ENCODE data around the gene CD19. TPM values are rescaled to one million over a fixed set of nuclear protein-coding genes. Genes with fewer than 3 reads are reported as not detected.

The CD19 gene
- polyA plus RNA-seq, 1 donor from 2014 or later, result not detected

DNA sequence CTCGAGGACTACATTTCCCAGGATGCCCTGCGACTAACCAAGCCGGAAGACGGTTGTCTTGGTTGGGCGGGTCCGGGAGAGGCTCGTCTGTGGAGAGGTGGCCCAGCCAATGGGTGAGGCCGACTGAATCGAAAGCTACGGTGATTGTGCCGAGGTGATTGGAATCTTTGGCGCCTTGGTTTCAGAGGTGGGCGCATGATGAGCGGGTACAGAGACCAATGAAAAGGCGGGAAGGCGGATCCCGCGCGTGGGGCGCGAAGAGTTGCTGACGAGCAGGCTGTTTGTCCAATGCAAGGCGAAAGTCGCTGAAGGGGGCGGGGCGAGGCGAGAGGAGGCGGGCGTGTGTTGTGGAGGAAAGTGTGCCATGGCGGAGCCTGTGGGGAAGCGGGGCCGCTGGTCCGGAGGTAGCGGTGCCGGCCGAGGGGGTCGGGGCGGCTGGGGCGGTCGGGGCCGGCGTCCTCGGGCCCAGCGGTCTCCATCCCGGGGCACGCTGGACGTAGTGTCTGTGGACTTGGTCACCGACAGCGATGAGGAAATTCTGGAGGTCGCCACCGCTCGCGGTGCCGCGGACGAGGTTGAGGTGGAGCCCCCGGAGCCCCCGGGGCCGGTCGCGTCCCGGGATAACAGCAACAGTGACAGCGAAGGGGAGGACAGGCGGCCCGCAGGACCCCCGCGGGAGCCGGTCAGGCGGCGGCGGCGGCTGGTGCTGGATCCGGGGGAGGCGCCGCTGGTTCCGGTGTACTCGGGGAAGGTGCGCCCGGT lies 19.1 kb downstream of the CD19 start, which contains the start of gene NFATC2IP:
TSS of gene NFATC2IP (plus strand) at position 290 of the 762 bp plus-strand sequence. CDS start at position 365, 75 bp downstream.
- TF ChIP-seq SMC3 (conservative IDR thresholded peaks at IDR 0.05; ENCODE audit: poor library complexity) (no peak), POLR2AphosphoS5 (IDR thresholded peaks at IDR 0.05) (peak; percentile 70), MXI1 (conservative IDR thresholded peaks at IDR 0.05; ENCODE audit: poor library complexity, severe bottlenecking) (peak; percentile 76), EZH2 (IDR thresholded peaks at IDR 0.05; ENCODE audit: borderline replicate concordance, insufficient read depth, low read length, poor library complexity, severe bottlenecking) (no peak), RAD21 (conservative IDR thresholded peaks at IDR 0.05) (no peak), EP300 (conservative IDR thresholded peaks at IDR 0.05; ENCODE audit: poor library complexity, severe bottlenecking) (no peak), TAF1 (IDR thresholded peaks at IDR 0.05; ENCODE audit: low read depth) (peak; percentile 84)
- TF ChIP-seq, protein P1, sequence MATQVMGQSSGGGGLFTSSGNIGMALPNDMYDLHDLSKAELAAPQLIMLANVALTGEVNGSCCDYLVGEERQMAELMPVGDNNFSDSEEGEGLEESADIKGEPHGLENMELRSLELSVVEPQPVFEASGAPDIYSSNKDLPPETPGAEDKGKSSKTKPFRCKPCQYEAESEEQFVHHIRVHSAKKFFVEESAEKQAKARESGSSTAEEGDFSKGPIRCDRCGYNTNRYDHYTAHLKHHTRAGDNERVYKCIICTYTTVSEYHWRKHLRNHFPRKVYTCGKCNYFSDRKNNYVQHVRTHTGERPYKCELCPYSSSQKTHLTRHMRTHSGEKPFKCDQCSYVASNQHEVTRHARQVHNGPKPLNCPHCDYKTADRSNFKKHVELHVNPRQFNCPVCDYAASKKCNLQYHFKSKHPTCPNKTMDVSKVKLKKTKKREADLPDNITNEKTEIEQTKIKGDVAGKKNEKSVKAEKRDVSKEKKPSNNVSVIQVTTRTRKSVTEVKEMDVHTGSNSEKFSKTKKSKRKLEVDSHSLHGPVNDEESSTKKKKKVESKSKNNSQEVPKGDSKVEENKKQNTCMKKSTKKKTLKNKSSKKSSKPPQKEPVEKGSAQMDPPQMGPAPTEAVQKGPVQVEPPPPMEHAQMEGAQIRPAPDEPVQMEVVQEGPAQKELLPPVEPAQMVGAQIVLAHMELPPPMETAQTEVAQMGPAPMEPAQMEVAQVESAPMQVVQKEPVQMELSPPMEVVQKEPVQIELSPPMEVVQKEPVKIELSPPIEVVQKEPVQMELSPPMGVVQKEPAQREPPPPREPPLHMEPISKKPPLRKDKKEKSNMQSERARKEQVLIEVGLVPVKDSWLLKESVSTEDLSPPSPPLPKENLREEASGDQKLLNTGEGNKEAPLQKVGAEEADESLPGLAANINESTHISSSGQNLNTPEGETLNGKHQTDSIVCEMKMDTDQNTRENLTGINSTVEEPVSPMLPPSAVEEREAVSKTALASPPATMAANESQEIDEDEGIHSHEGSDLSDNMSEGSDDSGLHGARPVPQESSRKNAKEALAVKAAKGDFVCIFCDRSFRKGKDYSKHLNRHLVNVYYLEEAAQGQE (IDR thresholded peaks at IDR 0.05; ENCODE audit: borderline replicate concordance), result no peak
- TF ChIP-seq, protein P2, sequence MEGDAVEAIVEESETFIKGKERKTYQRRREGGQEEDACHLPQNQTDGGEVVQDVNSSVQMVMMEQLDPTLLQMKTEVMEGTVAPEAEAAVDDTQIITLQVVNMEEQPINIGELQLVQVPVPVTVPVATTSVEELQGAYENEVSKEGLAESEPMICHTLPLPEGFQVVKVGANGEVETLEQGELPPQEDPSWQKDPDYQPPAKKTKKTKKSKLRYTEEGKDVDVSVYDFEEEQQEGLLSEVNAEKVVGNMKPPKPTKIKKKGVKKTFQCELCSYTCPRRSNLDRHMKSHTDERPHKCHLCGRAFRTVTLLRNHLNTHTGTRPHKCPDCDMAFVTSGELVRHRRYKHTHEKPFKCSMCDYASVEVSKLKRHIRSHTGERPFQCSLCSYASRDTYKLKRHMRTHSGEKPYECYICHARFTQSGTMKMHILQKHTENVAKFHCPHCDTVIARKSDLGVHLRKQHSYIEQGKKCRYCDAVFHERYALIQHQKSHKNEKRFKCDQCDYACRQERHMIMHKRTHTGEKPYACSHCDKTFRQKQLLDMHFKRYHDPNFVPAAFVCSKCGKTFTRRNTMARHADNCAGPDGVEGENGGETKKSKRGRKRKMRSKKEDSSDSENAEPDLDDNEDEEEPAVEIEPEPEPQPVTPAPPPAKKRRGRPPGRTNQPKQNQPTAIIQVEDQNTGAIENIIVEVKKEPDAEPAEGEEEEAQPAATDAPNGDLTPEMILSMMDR (IDR thresholded peaks at IDR 0.05; ENCODE audit: poor library complexity, severe bottlenecking), result no peak
- no peaks in the 10 kb centered on the region for H3K27me3 ChIP-seq (ENCODE audit: insufficient read depth, low read depth, low read length)
- H3K27ac ChIP-seq (ENCODE audit: low read length), result peak within 1 kb of the TSS; percentile 54

DNA sequence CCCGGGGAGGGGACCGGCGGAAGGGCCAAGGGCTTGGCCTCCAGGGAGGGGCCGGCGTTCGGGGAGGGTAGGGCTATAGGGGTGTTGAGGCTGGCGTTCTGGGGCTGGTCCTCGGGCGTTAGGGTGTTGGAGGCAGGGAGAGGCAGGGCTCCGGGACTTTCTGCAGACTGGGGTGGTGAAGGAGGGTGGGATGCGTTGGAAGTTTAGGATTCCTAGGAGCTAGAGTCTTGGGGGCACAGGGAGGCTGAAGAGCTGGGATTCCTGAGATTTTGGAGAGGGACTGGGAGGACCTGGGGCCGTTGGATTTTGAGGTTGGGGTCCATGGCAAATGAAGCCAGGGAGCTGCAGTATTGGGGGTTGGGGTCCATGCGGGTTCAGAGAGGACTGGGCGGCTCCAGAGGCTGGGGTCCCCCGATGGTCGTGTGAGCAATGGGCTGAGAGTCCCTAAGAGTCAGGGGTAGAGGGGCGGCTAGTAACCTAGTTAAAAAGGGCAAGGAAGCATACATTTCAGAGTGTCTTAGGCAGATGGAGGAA lies 19.7 kb downstream of the CD19 start:
- TF ChIP-seq, protein P1 (IDR thresholded peaks at IDR 0.05; ENCODE audit: borderline replicate concordance), result no peak
- TF ChIP-seq SMC3 (conservative IDR thresholded peaks at IDR 0.05; ENCODE audit: poor library complexity) (no peak), EP300 (conservative IDR thresholded peaks at IDR 0.05; ENCODE audit: poor library complexity, severe bottlenecking) (no peak), EZH2 (IDR thresholded peaks at IDR 0.05; ENCODE audit: borderline replicate concordance, insufficient read depth, low read length, poor library complexity, severe bottlenecking) (no peak), MXI1 (conservative IDR thresholded peaks at IDR 0.05; ENCODE audit: poor library complexity, severe bottlenecking) (no peak)
- TF ChIP-seq, protein P2 (IDR thresholded peaks at IDR 0.05; ENCODE audit: poor library complexity, severe bottlenecking), result no peak
- Histone ChIP-seq H2AFZ (ENCODE audit: low read depth, low read length) (peak overlapping the region; percentile 76), H3K9me3 (ENCODE audit: low read length) (no peaks in the 10 kb centered on the region)

More for the DNA sequence above, 19.1 kb downstream of the CD19 start, which contains the start of gene NFATC2IP:
- no peaks in the 10 kb centered on the region for H3K9me3 ChIP-seq (ENCODE audit: low read length)
- H3K36me3 ChIP-seq (ENCODE audit: insufficient read depth, low read length), result no peaks in the 10 kb centered on the region
- peaks cover 14% of the 10 kb centered on the region for H3K79me2 ChIP-seq (replicated peaks; ENCODE audit: insufficient read depth, low read length)
- no peaks in the 10 kb centered on the region for H3F3A ChIP-seq (ENCODE audit: insufficient read depth, low read length, poor library complexity, severe bottlenecking)
- H2AFZ ChIP-seq (ENCODE audit: low read depth, low read length), result peak within 1 kb of the TSS; percentile 76
- H3K4me2 ChIP-seq (ENCODE audit: low read length), result peak within 1 kb of the TSS; percentile 77
- no peaks in the 10 kb centered on the region for H4K20me1 ChIP-seq (ENCODE audit: insufficient read depth)
- H3K9me2 ChIP-seq (ENCODE audit: insufficient read depth, low read length), result no peaks in the 10 kb centered on the region
- peak within 1 kb of the TSS; percentile 74 for H3K9ac ChIP-seq (ENCODE audit: low read length)
- H3K4me3 ChIP-seq (ENCODE audit: low read length), result peak within 1 kb of the TSS; percentile 91

More for the DNA sequence above, 19.7 kb downstream of the CD19 start:
- no peaks in the 10 kb centered on the region for H3F3A ChIP-seq (ENCODE audit: insufficient read depth, low read length, poor library complexity, severe bottlenecking)
- peaks cover 14% of the 10 kb centered on the region for H3K79me2 ChIP-seq (replicated peaks; ENCODE audit: insufficient read depth, low read length)
- H3K4me3 ChIP-seq (ENCODE audit: low read length), result peak overlapping the region; percentile 91
- no peaks in the 10 kb centered on the region for H3K27me3 ChIP-seq (ENCODE audit: insufficient read depth, low read depth, low read length)
- H3K9me2 ChIP-seq (ENCODE audit: insufficient read depth, low read length), result no peaks in the 10 kb centered on the region
- H3K4me2 ChIP-seq (ENCODE audit: low read length), result peak overlapping the region; percentile 77
- H3K36me3 ChIP-seq (ENCODE audit: insufficient read depth, low read length), result no peaks in the 10 kb centered on the region
- no peaks in the 10 kb centered on the region for H4K20me1 ChIP-seq (ENCODE audit: insufficient read depth)
- H3K27ac ChIP-seq (ENCODE audit: low read length), result peak overlapping the region; percentile 49
- H3K9ac ChIP-seq (ENCODE audit: low read length), result peak overlapping the region; percentile 74

All from neural cell (in vitro differentiated cells).